Measurements from ENCODE around the gene DOK7. TPM values are rescaled to one million over a fixed set of nuclear protein-coding genes. Genes with fewer than 3 reads are reported as not detected.

Gene DOK7
- total and polyA plus RNA-seq, 3 donors from 2014 or later, result 9.3 to 29.5 (median 22.9) TPM

DNA sequence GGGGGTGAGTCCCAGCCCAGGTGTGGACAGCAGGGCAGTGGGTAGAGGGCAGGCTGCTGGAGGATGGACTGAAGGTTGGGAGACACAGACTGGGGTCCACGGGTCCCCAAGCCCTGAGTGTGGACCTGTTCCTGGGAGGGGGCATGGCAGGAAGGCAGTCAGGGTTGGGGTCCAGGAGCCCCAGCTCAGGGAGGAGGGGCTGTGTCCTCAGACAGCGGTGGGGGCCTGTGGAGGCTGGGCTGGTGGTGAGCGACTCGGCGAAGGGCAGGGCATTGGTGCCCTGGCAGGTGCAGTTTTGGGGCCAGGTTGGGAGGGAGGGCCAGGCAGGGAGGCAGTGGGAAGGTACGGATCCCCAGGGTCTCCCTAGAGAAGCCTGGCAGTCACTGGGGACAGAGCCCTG, 34.0 kb downstream of the DOK7 start:
- 90 to 91% methylated on average over 6 of the region's 6 CpGs for WGBS, 2 donors
- intact Hi-C loops (cut with DNase I; ENCODE audit: low total_unique reads), result no loop called here
- TF ChIP-seq, protein P1, sequence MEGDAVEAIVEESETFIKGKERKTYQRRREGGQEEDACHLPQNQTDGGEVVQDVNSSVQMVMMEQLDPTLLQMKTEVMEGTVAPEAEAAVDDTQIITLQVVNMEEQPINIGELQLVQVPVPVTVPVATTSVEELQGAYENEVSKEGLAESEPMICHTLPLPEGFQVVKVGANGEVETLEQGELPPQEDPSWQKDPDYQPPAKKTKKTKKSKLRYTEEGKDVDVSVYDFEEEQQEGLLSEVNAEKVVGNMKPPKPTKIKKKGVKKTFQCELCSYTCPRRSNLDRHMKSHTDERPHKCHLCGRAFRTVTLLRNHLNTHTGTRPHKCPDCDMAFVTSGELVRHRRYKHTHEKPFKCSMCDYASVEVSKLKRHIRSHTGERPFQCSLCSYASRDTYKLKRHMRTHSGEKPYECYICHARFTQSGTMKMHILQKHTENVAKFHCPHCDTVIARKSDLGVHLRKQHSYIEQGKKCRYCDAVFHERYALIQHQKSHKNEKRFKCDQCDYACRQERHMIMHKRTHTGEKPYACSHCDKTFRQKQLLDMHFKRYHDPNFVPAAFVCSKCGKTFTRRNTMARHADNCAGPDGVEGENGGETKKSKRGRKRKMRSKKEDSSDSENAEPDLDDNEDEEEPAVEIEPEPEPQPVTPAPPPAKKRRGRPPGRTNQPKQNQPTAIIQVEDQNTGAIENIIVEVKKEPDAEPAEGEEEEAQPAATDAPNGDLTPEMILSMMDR (IDR thresholded peaks at IDR 0.05), result no peak
- TF ChIP-seq POLR2A (IDR thresholded peaks at IDR 0.05), result no peak
- Histone ChIP-seq H3K9me3 (no peaks in the 10 kb centered on the region), H3K36me3 (ENCODE audit: low read depth, missing control alignments) (no peaks in the 10 kb centered on the region), H3K27ac (no peak overlapping the region), H3K4me3 (no peak overlapping the region), H3K27me3 (no peaks in the 10 kb centered on the region), H3K4me1 (peaks cover 15% of the 10 kb centered on the region)
- no peak for DNase-seq

GRCh38 chr4:3497523-3498389, 34.6 kb downstream of the DOK7 start:
- Histone ChIP-seq H3K36me3 (ENCODE audit: low read depth, missing control alignments) (no peaks in the 10 kb centered on the region), H3K9me3 (no peaks in the 10 kb centered on the region), H3K27ac (no peak overlapping the region), H3K4me1 (peaks cover 15% of the 10 kb centered on the region), H3K27me3 (no peaks in the 10 kb centered on the region), H3K4me3 (no peak overlapping the region)
- WGBS, 2 donors, result 59 to 84% methylated on average over 16 to 24 of the region's 24 CpGs
- peak; percentile 86 for DNase-seq
- TF ChIP-seq POLR2A (IDR thresholded peaks at IDR 0.05), result no peak
- TF ChIP-seq, protein P1 (IDR thresholded peaks at IDR 0.05), result no peak
- intact Hi-C loops (cut with DNase I; ENCODE audit: low total_unique reads), result no loop called here

- Histone ChIP-seq H3K27me3 (no peaks in the 10 kb centered on the region), H3K36me3 (ENCODE audit: low read depth, missing control alignments) (no peaks in the 10 kb centered on the region), H3K4me1 (peaks cover 15% of the 10 kb centered on the region), H3K27ac (no peak overlapping the region), H3K9me3 (no peaks in the 10 kb centered on the region), H3K4me3 (no peak overlapping the region)
- 63% methylated on average over 11 of the region's 11 CpGs; no CpG with 5 or more reads in 1 of the 2 donors for WGBS, 2 donors
- intact Hi-C loops (cut with DNase I; ENCODE audit: low total_unique reads), result no loop called here
- no peak for DNase-seq
- no peak for TF ChIP-seq POLR2A (IDR thresholded peaks at IDR 0.05)
- TF ChIP-seq, protein P1 (IDR thresholded peaks at IDR 0.05), result no peak
Measured at GRCh38 chr4:3498407-3498806, 35.3 kb downstream of the DOK7 start.

- no peaks in the 10 kb centered on the region for H3K36me3 ChIP-seq (ENCODE audit: low read depth, missing control alignments)
Measured at GRCh38 chr4:3498901-3499510, 35.9 kb downstream of the DOK7 start.

More at GRCh38 chr4:3498901-3499510, 35.9 kb downstream of the DOK7 start:
- no peak for TF ChIP-seq POLR2A (IDR thresholded peaks at IDR 0.05)
- TF ChIP-seq, protein P1 (IDR thresholded peaks at IDR 0.05), result no peak
- intact Hi-C loops (cut with DNase I; ENCODE audit: low total_unique reads), result no loop called here
- peak; percentile 49 for DNase-seq
- 83 to 100% methylated on average over 3 to 20 of the region's 20 CpGs for WGBS, 2 donors
- Histone ChIP-seq H3K4me1 (peaks cover 15% of the 10 kb centered on the region), H3K4me3 (no peak overlapping the region), H3K9me3 (no peaks in the 10 kb centered on the region), H3K27me3 (no peaks in the 10 kb centered on the region), H3K27ac (no peak overlapping the region)

Measured in testis (tissue), 3 donors.